A549 (cell line): Measurements from ENCODE around the gene CELSR1.

ENCODE experiments used
- CEBPB ChIP-seq, 2 experiments: fragments of >200 bp in 1 of 2; sonication (Bioruptor Twin) in 1 of 2; formaldehyde crosslinking in 1 of 2; IDR thresholded peaks; 2 replicates each; pipeline ENCODE4 v1.6.1; 2012 to 2016
- FOSB ChIP-seq: fragments of 250-450 bp; sonication (Bioruptor Pico); IDR thresholded peaks from 2 replicates; pipeline ENCODE4 v1.5.0; 2020; ENCODE audit warnings: mild to moderate bottlenecking, moderate library complexity
- MYC ChIP-seq: IDR thresholded peaks from 2 replicates; pipeline ENCODE4 v1.6.1; 2012; ENCODE audit warnings: mild to moderate bottlenecking, inconsistent platforms, low read length, improper control_type of control experiment, borderline replicate concordance
- POLR2A ChIP-seq: IDR thresholded peaks from 2 replicates; pipeline ENCODE4 v1.6.1; 2012; ENCODE audit warnings: mild to moderate bottlenecking, low read length
- POLR2AphosphoS2 ChIP-seq: conservative IDR thresholded peaks from 2 replicates; pipeline ENCODE4 v1.6.1; 2012; ENCODE audit warnings: low read length, improper control_type of control experiment, inconsistent platforms
- RAD21 ChIP-seq, 2 experiments: fragments of >200 bp in 1 of 2; sonication (Bioruptor Twin) in 1 of 2; formaldehyde crosslinking in 1 of 2; IDR thresholded peaks in 1 of 2; conservative IDR thresholded peaks in 1 of 2; 2 replicates in 1 of 2; 3 replicates in 1 of 2; pipeline ENCODE4 v1.6.1; 2012 to 2018; ENCODE audit warnings: inconsistent platforms in 1 of 2
- RFX5 ChIP-seq: fragments of 450-650 bp; IDR thresholded peaks from 2 replicates; pipeline ENCODE4 v1.7.1; 2014; ENCODE audit warnings: antibody characterized with exemption, mild to moderate bottlenecking, moderate library complexity
- SMC3 ChIP-seq: fragments of >200 bp; sonication (Bioruptor Twin); formaldehyde crosslinking; IDR thresholded peaks from 3 replicates; pipeline ENCODE4 v1.6.1; 2018; ENCODE audit warnings: inconsistent platforms
- ZNF302 ChIP-seq: fragments of 250-450 bp; sonication (Bioruptor Pico); IDR thresholded peaks from 2 replicates; pipeline ENCODE4 v1.9.0; 2021; ENCODE audit warnings: inconsistent platforms, mild to moderate bottlenecking, moderate library complexity
- TF ChIP-seq, protein P1 (sequence below): fragments of >200 bp; sonication (Bioruptor Twin); formaldehyde crosslinking; IDR thresholded peaks from 3 replicates; pipeline ENCODE4 v1.5.1; 2016
- TF ChIP-seq, protein P2 (sequence below): IDR thresholded peaks from 2 replicates; pipeline ENCODE4 v1.6.1; 2012
- TF ChIP-seq, protein P3 (sequence below): fragments of 200-600 bp; sonication (generic); IDR thresholded peaks from 2 replicates; pipeline ENCODE4 v1.6.1; 2016; ENCODE audit warnings: antibody characterized with exemption, mild to moderate bottlenecking, moderate library complexity

DNA sequence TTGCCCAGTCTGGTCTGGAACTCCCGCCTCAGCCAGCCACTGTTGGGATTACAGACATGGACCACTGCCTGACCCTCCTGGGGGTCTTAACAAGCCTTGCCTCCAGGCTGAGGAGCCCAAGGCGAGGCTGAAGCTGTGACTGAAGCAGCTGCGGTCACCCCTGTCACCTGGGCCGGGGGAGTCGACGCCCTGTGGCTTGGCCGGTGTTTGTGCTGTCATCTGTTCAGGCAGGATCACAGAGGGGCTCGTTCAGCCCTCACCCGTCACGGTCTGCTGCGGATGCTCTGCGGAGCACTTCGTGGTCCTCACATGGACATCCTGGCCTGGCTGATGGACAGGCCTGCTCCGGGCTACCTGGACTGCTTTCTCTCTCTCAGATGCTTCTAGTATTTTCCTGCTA is 178.1 kb downstream of the CELSR1 start:
- TF ChIP-seq RAD21 (conservative IDR thresholded peaks at IDR 0.05 in 1 of 2, IDR thresholded peaks at IDR 0.05 in 1 of 2) (no peak), MYC (no peak), RFX5 (no peak), CEBPB (IDR thresholded peaks at IDR 0.05) (no peak), SMC3 (no peak), POLR2AphosphoS2 (no peak), FOSB (CRISPR knock-in tag) (no peak), POLR2A (no peak), ZNF302 (CRISPR knock-in tag) (no peak)
- TF ChIP-seq, protein P1, sequence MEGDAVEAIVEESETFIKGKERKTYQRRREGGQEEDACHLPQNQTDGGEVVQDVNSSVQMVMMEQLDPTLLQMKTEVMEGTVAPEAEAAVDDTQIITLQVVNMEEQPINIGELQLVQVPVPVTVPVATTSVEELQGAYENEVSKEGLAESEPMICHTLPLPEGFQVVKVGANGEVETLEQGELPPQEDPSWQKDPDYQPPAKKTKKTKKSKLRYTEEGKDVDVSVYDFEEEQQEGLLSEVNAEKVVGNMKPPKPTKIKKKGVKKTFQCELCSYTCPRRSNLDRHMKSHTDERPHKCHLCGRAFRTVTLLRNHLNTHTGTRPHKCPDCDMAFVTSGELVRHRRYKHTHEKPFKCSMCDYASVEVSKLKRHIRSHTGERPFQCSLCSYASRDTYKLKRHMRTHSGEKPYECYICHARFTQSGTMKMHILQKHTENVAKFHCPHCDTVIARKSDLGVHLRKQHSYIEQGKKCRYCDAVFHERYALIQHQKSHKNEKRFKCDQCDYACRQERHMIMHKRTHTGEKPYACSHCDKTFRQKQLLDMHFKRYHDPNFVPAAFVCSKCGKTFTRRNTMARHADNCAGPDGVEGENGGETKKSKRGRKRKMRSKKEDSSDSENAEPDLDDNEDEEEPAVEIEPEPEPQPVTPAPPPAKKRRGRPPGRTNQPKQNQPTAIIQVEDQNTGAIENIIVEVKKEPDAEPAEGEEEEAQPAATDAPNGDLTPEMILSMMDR: no peak
- TF ChIP-seq, protein P2, sequence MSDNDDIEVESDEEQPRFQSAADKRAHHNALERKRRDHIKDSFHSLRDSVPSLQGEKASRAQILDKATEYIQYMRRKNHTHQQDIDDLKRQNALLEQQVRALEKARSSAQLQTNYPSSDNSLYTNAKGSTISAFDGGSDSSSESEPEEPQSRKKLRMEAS: no peak
- TF ChIP-seq, protein P3, sequence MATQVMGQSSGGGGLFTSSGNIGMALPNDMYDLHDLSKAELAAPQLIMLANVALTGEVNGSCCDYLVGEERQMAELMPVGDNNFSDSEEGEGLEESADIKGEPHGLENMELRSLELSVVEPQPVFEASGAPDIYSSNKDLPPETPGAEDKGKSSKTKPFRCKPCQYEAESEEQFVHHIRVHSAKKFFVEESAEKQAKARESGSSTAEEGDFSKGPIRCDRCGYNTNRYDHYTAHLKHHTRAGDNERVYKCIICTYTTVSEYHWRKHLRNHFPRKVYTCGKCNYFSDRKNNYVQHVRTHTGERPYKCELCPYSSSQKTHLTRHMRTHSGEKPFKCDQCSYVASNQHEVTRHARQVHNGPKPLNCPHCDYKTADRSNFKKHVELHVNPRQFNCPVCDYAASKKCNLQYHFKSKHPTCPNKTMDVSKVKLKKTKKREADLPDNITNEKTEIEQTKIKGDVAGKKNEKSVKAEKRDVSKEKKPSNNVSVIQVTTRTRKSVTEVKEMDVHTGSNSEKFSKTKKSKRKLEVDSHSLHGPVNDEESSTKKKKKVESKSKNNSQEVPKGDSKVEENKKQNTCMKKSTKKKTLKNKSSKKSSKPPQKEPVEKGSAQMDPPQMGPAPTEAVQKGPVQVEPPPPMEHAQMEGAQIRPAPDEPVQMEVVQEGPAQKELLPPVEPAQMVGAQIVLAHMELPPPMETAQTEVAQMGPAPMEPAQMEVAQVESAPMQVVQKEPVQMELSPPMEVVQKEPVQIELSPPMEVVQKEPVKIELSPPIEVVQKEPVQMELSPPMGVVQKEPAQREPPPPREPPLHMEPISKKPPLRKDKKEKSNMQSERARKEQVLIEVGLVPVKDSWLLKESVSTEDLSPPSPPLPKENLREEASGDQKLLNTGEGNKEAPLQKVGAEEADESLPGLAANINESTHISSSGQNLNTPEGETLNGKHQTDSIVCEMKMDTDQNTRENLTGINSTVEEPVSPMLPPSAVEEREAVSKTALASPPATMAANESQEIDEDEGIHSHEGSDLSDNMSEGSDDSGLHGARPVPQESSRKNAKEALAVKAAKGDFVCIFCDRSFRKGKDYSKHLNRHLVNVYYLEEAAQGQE: no peak
